CD4-positive, alpha-beta T cell treated with Interferon gamma for 1 hour (primary cell): ENCODE measurements around the gene NINL.

Source experiments
- DNase-seq: peaks from one replicate; pipeline ENCODE4 v3.0.0-alpha.2; 2020

The NINL gene

DNA sequence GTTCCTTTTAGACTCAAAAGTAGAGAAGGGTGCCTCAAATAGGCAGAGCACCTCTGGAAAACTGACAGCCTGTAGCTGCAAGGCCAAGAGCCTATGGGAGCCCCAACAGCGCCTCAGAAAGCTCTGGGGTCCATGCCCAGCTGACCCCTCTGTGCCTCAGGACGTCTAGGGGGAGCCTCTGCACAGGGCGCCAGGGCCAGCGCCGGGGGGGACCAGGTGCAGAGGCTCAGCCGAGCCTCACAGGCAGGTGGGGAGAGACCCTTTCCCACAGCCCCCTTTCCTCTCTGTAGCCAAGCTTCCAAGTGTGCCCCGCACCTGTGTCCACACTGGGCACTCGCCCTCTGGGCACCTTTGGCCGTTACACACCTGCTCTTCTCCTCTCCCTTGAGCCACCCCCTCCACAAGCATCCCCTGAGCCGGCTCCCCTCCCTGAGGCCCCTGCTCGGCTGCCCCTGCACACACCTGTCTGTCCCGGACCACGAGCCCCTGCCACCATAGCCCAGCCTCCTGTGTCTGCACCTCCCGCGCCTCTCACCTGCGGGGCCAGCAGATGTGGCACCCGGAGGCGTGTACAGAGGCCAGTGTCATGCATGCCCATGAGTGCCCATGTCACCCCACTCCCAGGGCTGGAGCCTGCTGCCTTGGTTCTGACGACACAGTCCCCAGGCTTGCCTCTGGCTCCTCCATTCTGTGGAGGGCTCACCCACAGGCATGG, 124.6 kb downstream of the NINL start:
- DNase-seq, result no peak

DNA sequence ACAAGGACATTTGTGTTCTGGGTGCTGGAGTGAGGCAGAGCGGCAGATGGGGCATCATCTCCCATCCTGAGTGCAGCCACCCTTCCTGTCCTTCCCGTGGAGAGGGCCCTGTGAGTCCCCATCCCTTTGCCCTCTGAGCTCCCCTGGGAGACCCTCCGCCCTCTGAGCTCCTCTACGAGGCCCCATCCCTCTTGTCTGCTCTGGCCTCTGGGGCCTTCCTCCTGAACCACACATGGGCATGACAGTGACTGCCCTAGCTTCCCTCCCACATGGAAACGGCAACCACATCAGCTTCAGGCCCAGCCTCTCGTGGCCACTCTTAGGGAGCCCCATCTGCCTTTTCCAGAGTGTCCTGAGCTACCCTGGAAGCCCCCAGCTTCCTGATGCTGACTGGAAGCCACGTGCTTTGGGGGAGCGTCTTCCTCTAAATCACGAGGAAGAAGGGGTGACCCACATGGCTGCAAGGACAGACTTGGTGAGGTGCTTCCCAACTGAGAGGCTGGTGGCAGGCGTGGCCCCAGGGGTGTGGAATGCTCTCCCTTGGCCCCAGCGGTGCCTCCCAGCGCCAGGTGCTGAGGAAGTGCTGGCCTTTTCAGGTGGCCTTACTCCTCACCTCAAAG, 125.3 kb downstream of the NINL start:
- DNase-seq, result no peak

DNA sequence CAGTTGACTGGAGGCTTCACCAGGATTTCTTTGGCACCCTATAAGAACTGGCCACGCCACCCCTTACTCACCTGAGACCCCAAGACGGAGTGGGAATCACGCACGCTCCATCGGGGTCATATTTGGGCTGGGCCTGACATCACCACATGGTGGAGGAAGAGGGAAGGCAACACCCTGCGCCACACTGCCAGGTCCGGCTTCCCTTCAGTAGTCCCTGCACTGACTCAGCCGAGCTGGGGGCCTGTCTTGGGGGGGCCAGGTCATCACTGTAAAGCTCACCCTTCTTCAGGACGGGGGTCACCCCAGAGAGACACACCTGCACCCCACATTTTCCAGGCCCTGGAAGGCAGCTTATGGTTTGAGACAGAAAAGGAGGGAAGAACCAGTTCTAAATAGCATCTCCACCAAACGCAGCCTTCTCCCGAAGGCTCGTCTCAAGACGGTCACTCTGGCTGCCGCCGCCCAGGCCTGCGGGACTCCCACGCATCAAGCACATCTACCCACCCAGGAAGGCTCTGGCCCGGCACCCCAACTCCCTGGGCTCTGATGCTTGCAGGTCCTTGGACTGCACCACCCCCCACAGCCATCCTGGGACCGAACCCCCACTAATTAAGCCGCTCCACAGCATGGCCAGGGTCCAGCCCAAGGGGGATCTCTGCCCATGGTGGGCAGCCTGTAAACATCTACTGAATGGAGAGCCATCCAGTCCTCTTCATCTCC, 126.1 kb downstream of the NINL start:
- no peak for DNase-seq

DNA sequence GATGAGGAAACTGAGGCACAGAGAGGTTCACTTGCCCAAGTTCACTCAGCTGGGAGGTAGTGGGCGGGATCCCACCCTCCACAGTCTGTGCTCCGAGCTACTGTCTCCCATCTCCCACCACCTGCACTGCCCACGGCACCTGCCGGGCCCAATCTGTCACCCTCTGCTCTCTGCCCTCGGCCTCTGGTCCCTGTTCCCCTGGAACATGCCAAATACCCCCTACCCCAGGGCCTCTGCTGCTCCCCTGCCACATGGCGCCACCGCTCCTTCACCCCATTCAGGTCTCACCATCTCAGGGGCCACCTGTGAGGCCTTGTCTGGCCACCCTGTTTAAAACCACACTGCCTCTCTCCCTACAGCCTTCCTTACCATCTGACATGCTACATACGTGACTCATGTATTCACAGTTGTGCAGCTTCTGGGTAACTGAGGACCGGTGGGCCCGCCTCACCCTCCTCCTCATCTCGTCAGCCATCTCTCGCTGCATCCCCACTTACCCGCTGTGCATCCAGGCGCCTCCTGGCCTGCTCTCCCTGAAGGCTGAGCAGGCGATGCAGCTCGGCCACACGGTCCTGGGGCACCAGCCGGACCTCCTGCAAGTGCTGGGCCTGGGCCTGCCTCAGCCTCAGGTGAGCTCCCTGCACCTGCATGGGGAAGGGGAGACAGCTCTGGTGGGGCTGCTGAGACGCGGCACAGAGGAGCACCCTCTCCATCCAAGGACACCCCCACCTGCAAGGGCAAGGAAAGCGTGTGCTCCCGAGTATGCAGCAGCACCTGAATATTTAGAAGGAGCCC, 127.2 kb downstream of the NINL start:
- no peak for DNase-seq

DNA sequence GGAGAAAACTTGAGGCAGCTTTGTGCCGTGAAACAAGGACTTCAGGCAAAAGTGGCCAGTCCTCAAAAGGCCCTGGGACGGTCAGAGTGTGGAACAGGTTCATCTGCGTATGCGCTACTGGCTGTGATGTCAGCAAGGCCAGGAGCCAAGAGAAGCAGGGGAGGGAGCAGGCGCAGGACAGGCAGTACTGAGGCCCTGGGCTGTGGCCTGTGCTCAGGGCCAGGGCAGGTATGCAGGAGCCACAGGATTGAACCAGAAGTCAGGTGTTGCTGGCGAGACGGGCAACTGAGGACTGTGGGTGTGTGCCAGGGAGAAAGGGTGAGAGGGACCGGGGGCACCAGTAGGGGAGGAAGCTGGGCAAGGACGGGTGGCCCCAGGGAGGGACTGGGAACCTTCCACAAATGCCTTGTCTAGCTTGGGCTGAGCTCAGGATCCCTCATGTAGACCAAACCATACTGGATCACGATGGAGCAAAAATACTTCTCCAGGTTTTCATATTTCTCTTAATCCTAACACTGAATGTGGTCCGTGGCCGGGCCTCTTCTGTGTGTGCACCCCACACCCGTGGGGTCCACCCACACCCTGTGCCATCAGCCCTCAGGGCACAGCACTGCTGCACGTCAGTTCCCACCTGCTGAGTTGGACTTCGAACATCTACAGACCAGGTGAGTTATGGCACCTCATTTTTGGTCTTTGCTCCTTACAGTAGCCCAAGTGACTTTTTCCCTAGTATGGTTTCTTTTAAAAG, 131.0 kb downstream of the NINL start:
- no peak for DNase-seq

DNA sequence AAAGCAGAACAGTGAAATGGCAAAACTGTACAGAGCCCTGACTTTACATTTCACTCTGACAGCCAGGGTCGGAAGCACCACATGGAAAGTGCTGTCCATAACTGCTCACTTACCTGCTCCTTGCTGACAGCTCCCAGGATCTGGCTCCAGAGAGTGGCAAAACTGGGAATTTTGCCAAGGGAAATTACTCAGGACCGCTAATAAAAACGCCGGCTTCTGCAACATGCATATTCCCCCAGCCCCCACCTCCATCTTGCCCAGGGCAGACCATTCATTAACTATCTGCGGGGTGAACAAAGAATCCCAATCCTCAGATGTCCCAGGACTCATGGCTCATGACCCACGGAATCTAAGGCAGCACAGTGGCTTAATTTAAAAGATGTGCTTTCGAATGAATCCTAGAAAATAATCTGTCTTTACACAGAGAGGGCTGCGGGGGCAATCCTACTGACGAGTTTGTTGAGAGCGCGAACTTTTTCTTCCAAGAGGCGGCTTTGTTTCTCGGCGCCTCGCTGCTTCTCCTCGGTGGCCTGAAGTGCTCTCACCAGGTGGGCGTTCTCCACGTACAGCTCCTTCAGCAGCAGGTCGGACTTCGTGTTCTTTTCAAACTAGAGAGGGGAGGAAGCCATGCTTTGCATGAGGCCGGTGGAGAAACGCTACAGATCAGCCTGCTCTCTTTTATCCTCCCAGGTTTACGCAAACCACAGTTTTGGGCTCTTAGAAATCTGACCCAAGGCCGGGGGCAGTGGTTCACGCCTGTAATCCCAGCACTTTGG, 132.1 kb downstream of the NINL start:
- no peak for DNase-seq

DNA sequence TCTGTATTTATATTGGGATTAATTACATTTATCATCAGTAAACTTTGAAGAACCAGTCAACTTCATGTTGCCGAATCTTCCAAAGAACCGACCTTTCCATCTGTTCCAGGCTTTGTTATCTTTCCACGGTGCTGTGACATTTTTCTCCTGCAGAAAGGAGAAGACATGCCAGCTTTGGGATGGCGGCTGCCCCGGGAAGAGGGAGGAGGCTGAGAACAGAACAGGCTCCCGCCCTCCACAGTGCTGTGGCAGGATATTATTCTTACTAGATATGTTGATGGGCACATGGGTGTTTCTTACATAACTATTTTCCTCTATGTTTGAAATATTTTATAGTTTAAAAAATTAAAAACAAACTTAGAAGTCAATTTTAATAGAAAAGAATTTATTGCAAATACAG, 133.0 kb downstream of the NINL start:
- DNase-seq, result no peak

DNA sequence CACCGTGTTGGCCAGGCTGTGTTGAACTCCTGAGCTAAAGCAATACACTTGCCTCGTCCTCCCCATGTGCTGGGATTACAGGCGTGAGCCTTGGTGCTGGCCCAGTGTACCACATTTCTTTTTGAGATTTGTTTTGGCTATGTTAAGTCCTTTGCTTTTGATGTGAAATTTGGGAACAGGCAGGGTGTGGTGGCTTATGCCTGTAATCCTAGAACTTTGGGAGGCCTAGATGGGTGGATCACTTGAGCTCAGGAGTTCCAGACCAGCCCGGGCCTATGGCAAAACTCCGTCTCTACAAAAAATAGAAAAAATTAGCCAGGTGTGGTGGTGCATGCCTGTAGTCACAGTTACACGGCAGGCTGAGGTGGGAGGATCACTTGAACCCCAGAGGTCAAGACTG, 137.7 kb downstream of the NINL start:
- DNase-seq, result no peak

DNA sequence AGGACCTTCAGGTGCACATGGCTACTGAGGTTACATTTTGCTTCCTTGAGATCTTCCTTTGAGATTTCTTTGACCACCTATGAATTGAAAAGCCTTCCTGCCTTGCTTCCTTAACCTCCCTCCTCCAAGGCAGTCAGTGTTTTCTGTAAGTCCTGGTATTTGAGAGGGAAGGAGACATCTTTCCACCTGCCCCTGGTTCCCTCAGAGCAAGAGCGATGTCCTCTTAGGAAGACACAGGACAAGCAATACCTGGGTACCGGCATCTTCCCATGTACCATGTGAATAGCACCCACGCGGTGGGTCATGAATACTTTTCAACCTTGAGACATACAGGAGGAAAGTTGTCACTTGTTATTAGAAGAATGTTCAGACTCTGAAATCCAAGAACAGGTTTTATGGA, 140.8 kb downstream of the NINL start:
- DNase-seq, result no peak

DNA sequence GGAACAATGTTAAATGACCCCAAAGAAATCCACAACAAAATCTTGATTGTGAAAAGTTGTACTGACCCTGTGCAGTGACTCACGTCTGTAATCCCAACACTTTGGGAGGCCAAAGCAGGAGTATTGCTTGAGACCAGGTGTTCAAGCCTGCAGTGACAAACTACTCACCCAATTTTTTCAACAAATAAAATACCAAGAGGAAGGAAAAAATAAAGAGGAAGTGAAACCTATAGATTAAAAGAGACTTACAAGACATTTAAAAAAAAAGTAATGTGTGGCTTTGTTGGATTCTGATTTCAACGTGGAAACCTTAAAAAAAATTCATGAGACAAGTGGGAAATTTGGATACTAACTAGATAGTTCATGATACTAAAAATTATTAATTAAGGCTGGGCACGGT, 146.0 kb downstream of the NINL start:
- DNase-seq, result no peak

DNA sequence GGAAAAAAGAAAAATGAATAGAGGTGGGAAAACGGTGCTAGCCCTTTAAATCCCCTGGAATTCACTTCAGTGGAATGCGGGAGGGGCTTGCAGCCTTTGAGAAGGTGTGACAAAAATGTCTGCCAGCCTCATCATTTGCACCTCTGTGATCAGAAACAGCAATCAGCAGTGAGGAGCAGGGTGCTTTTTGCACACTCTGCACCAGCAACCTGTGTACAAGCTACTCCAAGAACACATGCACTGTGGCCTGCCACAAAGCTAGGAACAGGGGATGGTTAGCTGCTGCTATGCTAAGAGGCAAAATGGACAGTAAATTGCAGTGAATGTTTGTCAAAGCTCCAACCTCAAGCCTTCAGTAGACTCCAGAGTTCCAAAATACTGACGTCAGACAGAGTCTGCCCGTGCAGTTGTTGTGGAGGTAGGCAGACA, 148.2 kb downstream of the NINL start:
- no peak for DNase-seq

DNA sequence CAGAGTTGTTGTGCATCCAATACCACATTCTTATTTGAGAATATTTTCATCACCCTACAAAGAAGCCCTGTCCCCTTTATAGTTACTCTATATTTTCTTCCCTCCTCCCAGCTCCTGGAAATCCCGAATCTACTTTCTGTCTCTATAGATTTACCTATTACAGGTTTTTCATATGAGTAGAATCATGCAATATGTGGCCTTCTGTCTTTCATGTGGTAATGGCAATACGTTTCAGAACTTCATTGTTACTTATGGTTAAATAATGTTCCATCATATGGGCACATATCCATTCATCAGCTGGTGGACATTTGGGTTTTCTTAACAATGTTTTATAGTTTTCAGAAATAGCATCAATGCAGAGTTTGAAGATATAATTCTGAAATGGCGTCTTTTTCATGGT, 160.8 kb downstream of the NINL start:
- DNase-seq, result no peak

DNA sequence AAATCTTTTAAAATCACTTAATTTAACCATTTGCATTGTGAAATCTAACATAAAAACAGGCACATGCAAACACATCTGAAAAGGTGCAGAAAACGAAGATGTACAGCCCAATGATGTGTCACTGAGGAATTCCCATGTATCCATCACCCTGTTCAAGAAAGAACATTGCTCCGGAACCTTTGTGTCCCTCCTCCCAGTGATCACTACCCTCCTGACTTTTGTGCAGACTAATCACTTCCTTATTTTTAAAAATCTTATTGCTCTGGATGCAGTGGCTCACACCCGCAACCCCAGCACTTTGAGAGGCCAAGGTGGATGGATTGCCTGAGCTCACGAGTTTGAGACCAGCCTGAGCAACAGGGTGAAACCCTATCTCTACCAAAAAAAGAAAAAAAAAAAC, 163.3 kb downstream of the NINL start:
- DNase-seq, result no peak

DNA sequence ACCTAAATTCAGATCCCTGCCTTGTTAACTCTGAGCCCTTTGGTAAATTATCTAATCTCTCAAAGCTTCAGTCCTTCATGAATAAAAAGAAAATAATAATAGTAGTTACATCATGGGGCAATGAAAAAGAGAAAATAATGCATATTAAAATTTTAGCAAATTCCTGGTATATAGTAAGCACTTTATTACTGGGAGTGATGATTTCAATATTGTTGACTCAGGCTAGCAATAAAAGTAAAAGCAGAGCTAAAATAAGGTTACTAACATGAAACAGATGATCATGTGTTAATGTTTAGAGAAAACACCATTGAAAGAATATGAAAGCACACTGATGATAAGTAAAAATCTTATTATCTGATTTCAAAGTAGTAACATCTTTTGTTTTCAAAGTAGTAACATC, 164.2 kb downstream of the NINL start:
- DNase-seq, result no peak

DNA sequence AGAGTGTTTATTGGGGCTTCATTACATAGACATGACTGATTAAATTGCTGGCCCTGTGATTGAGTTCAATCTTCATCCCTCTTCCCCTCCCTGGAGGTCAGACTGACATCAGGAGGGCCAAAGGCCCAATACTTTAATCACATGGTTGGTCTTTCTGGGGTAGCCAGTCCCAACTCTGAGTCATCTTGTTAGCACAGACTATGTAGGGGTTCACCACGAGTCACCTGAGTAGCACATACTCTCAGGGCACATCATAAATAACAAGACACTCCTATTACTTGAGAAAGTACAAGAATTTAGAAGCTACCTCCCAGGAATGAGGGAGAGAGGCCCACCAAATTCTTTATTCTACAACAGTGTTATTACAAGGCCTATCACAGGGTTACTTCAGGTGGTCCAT, 166.6 kb downstream of the NINL start:
- DNase-seq, result no peak

DNA sequence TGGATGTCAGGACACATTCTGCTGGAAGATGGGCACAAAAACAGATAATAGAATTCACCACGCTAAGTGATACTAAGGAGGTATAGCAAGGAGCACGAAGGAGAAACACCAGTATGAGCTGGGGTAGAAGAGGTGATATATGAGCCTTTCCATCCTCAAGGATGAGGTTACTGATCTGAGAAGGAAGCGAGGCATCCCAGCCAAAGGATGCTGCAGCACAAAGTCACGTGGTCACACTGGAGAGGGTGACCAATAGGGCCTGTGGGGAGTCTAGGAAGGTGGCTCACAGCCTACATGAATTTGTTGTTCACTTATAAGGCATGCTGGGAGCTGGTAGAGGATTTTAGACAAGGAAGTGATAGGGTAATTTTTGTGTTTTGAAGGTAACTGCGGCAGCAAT, 176.4 kb downstream of the NINL start:
- DNase-seq, result no peak

DNA sequence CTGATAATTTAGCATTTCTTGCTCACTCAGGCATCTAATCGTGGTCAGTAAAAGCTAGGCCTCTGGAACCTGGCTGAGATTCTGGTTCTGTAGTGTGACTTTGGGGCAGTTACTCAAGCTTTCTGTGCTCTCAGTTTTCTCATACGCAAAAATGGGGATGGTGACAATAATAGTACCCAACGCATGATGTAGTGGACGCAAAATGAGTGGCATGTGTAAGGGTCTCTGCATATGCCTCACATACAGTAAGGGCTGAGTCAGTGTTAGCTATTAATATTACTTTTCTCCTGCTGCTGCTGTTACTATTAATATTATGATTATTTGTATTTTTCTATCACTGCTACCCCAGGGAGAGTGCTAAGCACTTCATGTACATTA, 177.2 kb downstream of the NINL start:
- no peak for DNase-seq

DNA sequence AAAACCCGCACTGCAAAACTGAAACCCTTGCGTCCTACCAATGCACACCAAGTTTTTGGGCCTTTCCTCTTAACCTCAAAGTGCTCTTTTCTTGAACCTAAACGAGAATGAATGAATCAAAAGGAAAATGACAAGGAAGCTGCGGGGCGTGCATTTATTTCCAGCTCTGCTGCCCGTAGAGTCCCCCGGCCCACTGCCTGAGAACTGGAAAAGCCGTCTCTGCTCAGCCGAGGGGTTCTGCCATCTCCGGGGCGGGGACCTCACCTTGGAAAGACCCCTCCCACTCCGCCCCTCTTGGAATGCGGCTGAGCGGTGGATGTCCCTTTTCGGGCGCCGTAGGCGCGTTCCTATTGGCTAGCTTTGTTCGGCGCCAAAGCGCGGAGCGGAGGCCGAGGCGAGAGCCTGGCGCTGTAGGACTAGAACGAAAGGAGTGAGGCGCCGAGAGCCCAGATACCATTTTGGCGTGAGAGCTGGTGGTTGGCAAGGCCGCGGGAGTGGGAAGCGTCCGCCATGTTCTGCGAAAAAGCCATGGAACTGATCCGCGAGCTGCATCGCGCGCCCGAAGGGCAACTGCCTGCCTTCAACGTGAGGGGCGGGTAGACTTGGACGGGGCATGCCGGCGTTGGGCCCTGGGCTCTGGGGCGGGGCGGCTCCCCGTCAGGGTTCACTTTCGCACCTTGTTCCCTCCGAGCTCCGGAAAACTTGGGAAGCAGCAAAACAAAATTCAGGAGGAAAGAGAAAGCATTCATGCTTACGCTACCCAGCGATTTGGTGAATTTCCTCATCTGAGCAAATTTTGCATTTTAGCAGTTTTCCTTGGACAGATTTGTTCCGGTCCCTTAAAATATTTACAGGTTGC, 177.8 kb downstream of the NINL start, which contains the start of gene GINS1:
Gene GINS1, plus strand, starts transcription at position 363 of the 859 bp plus-strand sequence. Its CDS starts 148 bp downstream, at position 511.
- DNase-seq, result peak; percentile 69
